ENCODE measurements around the gene GPR132.

Gene GPR132

GRCh38 chr14:105073720-105074600 is 8.7 kb upstream of the GPR132 start:
- no peak for DNase-seq

- DNase-seq = no peak
Measured at GRCh38 chr14:105072892-105073719, 7.9 kb upstream of the GPR132 start.

- no peak for DNase-seq
Measured at GRCh38 chr14:105072381-105072861, 7.2 kb upstream of the GPR132 start.

- no peak for DNase-seq
Measured at GRCh38 chr14:105071942-105072341, 6.7 kb upstream of the GPR132 start.

- no peak for DNase-seq
Measured at GRCh38 chr14:105071326-105071725, 6.1 kb upstream of the GPR132 start.

- peak in 1 of 2 donors; percentile 48 for DNase-seq
Measured at GRCh38 chr14:105070760-105071137, 5.5 kb upstream of the GPR132 start.

GRCh38 chr14:105069871-105070759 is 4.9 kb upstream of the GPR132 start:
- DNase-seq = peak in 1 of 2 donors; percentile 76

GRCh38 chr14:105069522-105069870 is 4.3 kb upstream of the GPR132 start:
- DNase-seq = no peak

GRCh38 chr14:105068818-105069217 is 3.6 kb upstream of the GPR132 start:
- DNase-seq = no peak

GRCh38 chr14:105067969-105068301 is 2.7 kb upstream of the GPR132 start:
- DNase-seq = no peak

- DNase-seq = peak; percentile 59 to 61
Measured at GRCh38 chr14:105067140-105067968, 2.1 kb upstream of the GPR132 start.

- DNase-seq = no peak
Measured at GRCh38 chr14:105066240-105067071, 1.2 kb upstream of the GPR132 start.

GRCh38 chr14:105064721-105065143 is 498 bp downstream of the GPR132 start:
- peak; percentile 61 to 74 for DNase-seq

GRCh38 chr14:105064001-105064400 is 1.2 kb downstream of the GPR132 start:
- no peak for DNase-seq

- peak in 1 of 2 donors; percentile 51 for DNase-seq
Measured at GRCh38 chr14:105063506-105063905, 1.7 kb downstream of the GPR132 start.

GRCh38 chr14:105063056-105063455 is 2.2 kb downstream of the GPR132 start:
- no peak for DNase-seq

GRCh38 chr14:105062048-105062433 is 3.2 kb downstream of the GPR132 start:
- DNase-seq = no peak

- peak; percentile 54 to 59 for DNase-seq
Measured at GRCh38 chr14:105061428-105062047, 3.7 kb downstream of the GPR132 start.

GRCh38 chr14:105060751-105061427 is 4.3 kb downstream of the GPR132 start:
- peak; percentile 48 to 60 for DNase-seq

All from CD4-positive, alpha-beta T cell treated with Interleukin-1 beta for 1 hour (primary cell).